GM12878 (cell line): ENCODE data around the gene ASIC4. TPM values are rescaled to one million over a fixed set of nuclear protein-coding genes. Genes with fewer than 3 reads are reported as not detected.

Experiments used
- ATAC-seq: fragments of 200-7000 bp; cut with Tn5 transposase; 3 replicates; pipeline ENCODE4 v1.9.1; 2020; ENCODE audit warnings: mild to moderate bottlenecking, moderate library complexity
- BruUV-seq: library from RNA; stranded (reverse); fragments of 400-500 nt; replicated peaks from 2 replicates; lab custom pipeline; 2021; lab: Mats Ljungman, UMichigan
- CTCF ChIA-PET: fragments of 300-600 bp; sonication (Branson Sonifier 250); formaldehyde crosslinking; extraction: SDS; loops from one replicate; lab custom pipeline; 2021; ENCODE audit warnings: inconsistent platforms; lab: Yijun Ruan, JAX
- POLR2A ChIA-PET: fragments of 350-600 bp; formaldehyde crosslinking; extraction: SDS; loops from one replicate; lab custom pipeline; 2021; ENCODE audit warnings: inconsistent platforms; lab: Charles Lee
- RAD21 ChIA-PET: fragments of 300-600 bp; sonication (Branson Sonifier 250); formaldehyde crosslinking; loops from one replicate; lab custom pipeline; 2023; ENCODE audit warnings: antibody characterized with exemption; ENCODE audit not compliant: unreplicated experiment; lab: Charles Lee
- SMC1A ChIA-PET: fragments of 300-600 bp; sonication (Branson Sonifier 250); formaldehyde crosslinking; loops from one replicate; lab custom pipeline; 2023; ENCODE audit not compliant: unreplicated experiment, uncharacterized antibody; lab: Charles Lee
- DNase-seq: peaks from one replicate; pipeline ENCODE4 v3.0.0-alpha.2; 2011; ENCODE audit warnings: low read depth, low spot score
- FAIRE-seq: peaks from 3 replicates; lab custom pipeline; 2011; peaks lifted over from hg19 to GRCh38; lab: Jason Lieb, UNC
- H2AFZ ChIP-seq: 2 replicates; pipeline ENCODE4 v1.6.0; 2011; ENCODE audit warnings: low read depth, low read length, control low read depth; ENCODE audit not compliant: control insufficient read depth
- H3K27ac ChIP-seq: 2 replicates; pipeline ENCODE4 v1.5.1; 2011; ENCODE audit warnings: control low read depth; ENCODE audit not compliant: control insufficient read depth, insufficient read depth
- H3K27me3 ChIP-seq, 2 experiments: replicated peaks in 1 of 2; 2 replicates each; pipeline versions ENCODE4 v1.6.0 to v1.6.1; 2011; ENCODE audit warnings: low read length in 1 of 2; ENCODE audit not compliant: control insufficient read depth in 2 of 2, insufficient read depth in 2 of 2
- H3K36me3 ChIP-seq, 2 experiments: 2 replicates each; pipeline ENCODE4 v1.5.1; 2011; ENCODE audit warnings: low read length in 1 of 2; ENCODE audit not compliant: control insufficient read depth in 2 of 2, insufficient read depth in 2 of 2
- H3K4me1 ChIP-seq: 2 replicates; pipeline ENCODE4 v1.6.1; 2011; ENCODE audit warnings: mild to moderate bottlenecking, low read length, moderate library complexity, mixed read lengths; ENCODE audit not compliant: control insufficient read depth, insufficient read depth
- H3K4me2 ChIP-seq: 2 replicates; pipeline ENCODE4 v1.6.0; 2011; ENCODE audit warnings: control low read depth; ENCODE audit not compliant: control insufficient read depth, insufficient read depth
- H3K4me3 ChIP-seq: fragments of 200-600 bp; sonication (generic); 2 replicates; pipeline ENCODE4 v1.5.1; 2016
- H3K79me2 ChIP-seq: 2 replicates; pipeline ENCODE4 v1.6.0; 2011; ENCODE audit warnings: low read length; ENCODE audit not compliant: control insufficient read depth, insufficient read depth
- H3K9ac ChIP-seq: 2 replicates; pipeline ENCODE4 v1.8.0; 2011; ENCODE audit warnings: low read length, control low read depth, mixed read lengths; ENCODE audit not compliant: control insufficient read depth, insufficient read depth
- H3K9me3 ChIP-seq: replicated peaks from 3 replicates; pipeline ENCODE4 v1.5.1; 2011; ENCODE audit warnings: mild to moderate bottlenecking, low read length; ENCODE audit not compliant: control insufficient read depth, insufficient read depth
- H4K20me1 ChIP-seq: 2 replicates; pipeline ENCODE4 v1.6.0; 2011; ENCODE audit not compliant: control insufficient read depth, insufficient read depth
- ASH2L ChIP-seq: fragments of 300-600, 200-600 bp; sonication (generic); IDR thresholded peaks from 2 replicates; pipeline ENCODE4 v1.6.1; 2017; ENCODE audit warnings: low read depth, mild to moderate bottlenecking, borderline replicate concordance
- BCLAF1 ChIP-seq: fragments of 450-650 bp; IDR thresholded peaks from 2 replicates; pipeline ENCODE4 v1.6.1; 2017; ENCODE audit warnings: antibody characterized with exemption, mild to moderate bottlenecking, moderate library complexity
- CHD1 ChIP-seq: IDR thresholded peaks from 2 replicates; pipeline ENCODE4 v1.6.1; 2012; ENCODE audit warnings: low read depth, low read length, improper control_type of control experiment
- HDAC2 ChIP-seq: fragments of 200-600 bp; sonication (generic); IDR thresholded peaks from 2 replicates; pipeline ENCODE4 v1.6.1; 2017
- IRF4 ChIP-seq: IDR thresholded peaks from 2 replicates; pipeline ENCODE4 v1.6.1; 2011; ENCODE audit warnings: low read depth, low read length
- MYC ChIP-seq: IDR thresholded peaks from 2 replicates; pipeline ENCODE4 v1.6.1; 2011; ENCODE audit warnings: mild to moderate bottlenecking, low read length, moderate library complexity, inconsistent platforms; ENCODE audit not compliant: insufficient read depth, insufficient replicate concordance, insufficient read length, severe bottlenecking
- NFYA ChIP-seq: IDR thresholded peaks from 2 replicates; pipeline ENCODE4 v1.6.1; 2011; ENCODE audit warnings: low read depth, mild to moderate bottlenecking, low read length, improper control_type of control experiment, borderline replicate concordance
- SREBF2 ChIP-seq: IDR thresholded peaks from 2 replicates; pipeline ENCODE4 v1.6.1; 2012; ENCODE audit warnings: mild to moderate bottlenecking, low read length
- TAF1 ChIP-seq: IDR thresholded peaks from 2 replicates; pipeline ENCODE4 v1.6.1; 2011; ENCODE audit warnings: mild to moderate bottlenecking, low read depth, low read length, borderline replicate concordance
- ZNF24 ChIP-seq: fragments of 450-650 bp; IDR thresholded peaks from 2 replicates; pipeline ENCODE4 v1.6.1; 2017; ENCODE audit warnings: antibody characterized with exemption, mild to moderate bottlenecking
- ZNF622 ChIP-seq: fragments of 450-650 bp; IDR thresholded peaks from 2 replicates; pipeline ENCODE4 v1.6.1; 2017; ENCODE audit warnings: mild to moderate bottlenecking, inconsistent platforms
- WGBS: methylation state at CpG from one replicate; pipeline ENCODE4 v1.1.6; 2016; ENCODE audit warnings: low lambda C conversion rate; ENCODE audit not compliant: insufficient replicate concordance, insufficient coverage; ENCODE audit errors: missing lambda C conversion rate; 5-methylcytosine and 5-hydroxymethylcytosine counted together
- in situ Hi-C: fragments of 300-500 bp; cut with MboI; formaldehyde crosslinking; loops from 9 replicates; pipeline ENCODE4 v1.14.3; 2018; ENCODE audit warnings: mixed read lengths
- intact Hi-C: fragments of 100-400 bp; cut with micrococcal nuclease; formaldehyde crosslinking; loops from one replicate; pipeline ENCODE4 v1.14.2; 2022; ENCODE audit not compliant: unreplicated experiment
- polyA plus RNA-seq, 11 experiments: library from polyadenylated mRNA; depleted of rRNA in 4 of 11; unstranded in 6 of 11; stranded (reverse) in 5 of 11; fragments of >200 nt; fragmentation: Nextera tagmentation in 4 of 11; fragmentation: Illumina TruSeq in 1 of 11; extraction: Ambion mirVana in 4 of 11; extraction: Trizol in 1 of 11; gene quantifications; 1 replicate in 1 of 11; 2 replicates in 10 of 11; pipeline versions ENCODE4 v1.2.1 to v1.2.3, GENCODE V29; 2011 to 2016; ENCODE audit warnings: inconsistent platforms in 2 of 11, missing spikeins in 2 of 11, low read depth in 1 of 11
- total RNA-seq, 4 experiments: library from RNA; depleted of rRNA in 3 of 4; stranded (reverse); fragments of >200 nt in 3 of 4; fragmentation: Illumina TruSeq in 1 of 4; extraction: Trizol in 1 of 4; gene quantifications; 2 replicates each; pipeline versions ENCODE4 v1.2.1 to v1.2.3, GENCODE V29; 2013 to 2021
- TF ChIP-seq, protein P1 (sequence below): fragments of 450-650 bp; formaldehyde crosslinking; IDR thresholded peaks from 2 replicates; pipeline ENCODE4 v1.4.0; 2020; ENCODE audit warnings: mild to moderate bottlenecking, moderate library complexity

The ASIC4 gene
- total and polyA plus RNA-seq, 10 of the 15 experiments (the other 5 are each of a cell fraction or from before 2014, with no cell fraction given), result 0.01 TPM; not detected in 9

- no peak for ATAC-seq
- Histone ChIP-seq H4K20me1 (no peaks in the 10 kb centered on the region), H3K4me3 (no peak overlapping the region), H2AFZ (no peak overlapping the region), H3K27me3 (no peaks in the 10 kb centered on the region), H3K36me3 (no peaks in the 10 kb centered on the region), H3K4me2 (no peak overlapping the region), H3K9me3 (no peaks in the 10 kb centered on the region), H3K9ac (no peak overlapping the region), H3K79me2 (no peaks in the 10 kb centered on the region), H3K4me1 (no peaks in the 10 kb centered on the region), H3K27ac (no peak overlapping the region)
- ChIA-PET RAD21 (no interaction called here), SMC1A (no interaction called here), POLR2A (no interaction called here), CTCF (no interaction called here)
- no peak for DNase-seq
- intact Hi-C loops (no loop called here), in situ Hi-C loops (no loop called here)
- no peak for FAIRE-seq
- no TSS peak for BruUV-seq
- WGBS, result 31% methylated on average over 25 of the region's 28 CpGs
- TF ChIP-seq SREBF2 (no peak), IRF4 (no peak), ZNF24 (no peak), ZNF622 (no peak), NFYA (no peak), CHD1 (no peak), HDAC2 (no peak), ASH2L (no peak), MYC (no peak), BCLAF1 (no peak), TAF1 (no peak)
- TF ChIP-seq, protein P1, sequence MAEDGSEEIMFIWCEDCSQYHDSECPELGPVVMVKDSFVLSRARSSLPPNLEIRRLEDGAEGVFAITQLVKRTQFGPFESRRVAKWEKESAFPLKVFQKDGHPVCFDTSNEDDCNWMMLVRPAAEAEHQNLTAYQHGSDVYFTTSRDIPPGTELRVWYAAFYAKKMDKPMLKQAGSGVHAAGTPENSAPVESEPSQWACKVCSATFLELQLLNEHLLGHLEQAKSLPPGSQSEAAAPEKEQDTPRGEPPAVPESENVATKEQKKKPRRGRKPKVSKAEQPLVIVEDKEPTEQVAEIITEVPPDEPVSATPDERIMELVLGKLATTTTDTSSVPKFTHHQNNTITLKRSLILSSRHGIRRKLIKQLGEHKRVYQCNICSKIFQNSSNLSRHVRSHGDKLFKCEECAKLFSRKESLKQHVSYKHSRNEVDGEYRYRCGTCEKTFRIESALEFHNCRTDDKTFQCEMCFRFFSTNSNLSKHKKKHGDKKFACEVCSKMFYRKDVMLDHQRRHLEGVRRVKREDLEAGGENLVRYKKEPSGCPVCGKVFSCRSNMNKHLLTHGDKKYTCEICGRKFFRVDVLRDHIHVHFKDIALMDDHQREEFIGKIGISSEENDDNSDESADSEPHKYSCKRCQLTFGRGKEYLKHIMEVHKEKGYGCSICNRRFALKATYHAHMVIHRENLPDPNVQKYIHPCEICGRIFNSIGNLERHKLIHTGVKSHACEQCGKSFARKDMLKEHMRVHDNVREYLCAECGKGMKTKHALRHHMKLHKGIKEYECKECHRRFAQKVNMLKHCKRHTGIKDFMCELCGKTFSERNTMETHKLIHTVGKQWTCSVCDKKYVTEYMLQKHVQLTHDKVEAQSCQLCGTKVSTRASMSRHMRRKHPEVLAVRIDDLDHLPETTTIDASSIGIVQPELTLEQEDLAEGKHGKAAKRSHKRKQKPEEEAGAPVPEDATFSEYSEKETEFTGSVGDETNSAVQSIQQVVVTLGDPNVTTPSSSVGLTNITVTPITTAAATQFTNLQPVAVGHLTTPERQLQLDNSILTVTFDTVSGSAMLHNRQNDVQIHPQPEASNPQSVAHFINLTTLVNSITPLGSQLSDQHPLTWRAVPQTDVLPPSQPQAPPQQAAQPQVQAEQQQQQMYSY, result no peak
Observed at GRCh38 chr2:219466816-219467735, 47.2 kb upstream of the ASIC4 start.
